Peyer's patch (tissue), 4 donors: Measurements from ENCODE around the gene UBE2C.

Experiments used
- CTCF ChIP-seq, 6 experiments: fragments of 450-650 bp in 4 of 6; fragments of 200-600 bp in 2 of 6; sonication (generic) in 1 of 6; IDR thresholded peaks; one replicate each; pipeline ENCODE4 v1.5.1; 2017 to 2019; ENCODE audit warnings: antibody characterized with exemption in 6 of 6, mild to moderate bottlenecking in 3 of 6, moderate library complexity in 1 of 6
- POLR2A ChIP-seq, 2 donors: fragments of 450-650 bp; IDR thresholded peaks; one replicate each; pipeline ENCODE4 v1.5.1; 2017; ENCODE audit warnings: antibody characterized with exemption in 2 of 2, mild to moderate bottlenecking in 2 of 2, moderate library complexity in 2 of 2

- TF ChIP-seq CTCF (IDR thresholded peaks at IDR 0.05) (no peak), POLR2A (IDR thresholded peaks at IDR 0.05) (no peak)
Observed at GRCh38 chr20:45774945-45775344, 37.5 kb upstream of the UBE2C start.
